ENCODE results near the gene CASZ1.

Gene CASZ1

DNA sequence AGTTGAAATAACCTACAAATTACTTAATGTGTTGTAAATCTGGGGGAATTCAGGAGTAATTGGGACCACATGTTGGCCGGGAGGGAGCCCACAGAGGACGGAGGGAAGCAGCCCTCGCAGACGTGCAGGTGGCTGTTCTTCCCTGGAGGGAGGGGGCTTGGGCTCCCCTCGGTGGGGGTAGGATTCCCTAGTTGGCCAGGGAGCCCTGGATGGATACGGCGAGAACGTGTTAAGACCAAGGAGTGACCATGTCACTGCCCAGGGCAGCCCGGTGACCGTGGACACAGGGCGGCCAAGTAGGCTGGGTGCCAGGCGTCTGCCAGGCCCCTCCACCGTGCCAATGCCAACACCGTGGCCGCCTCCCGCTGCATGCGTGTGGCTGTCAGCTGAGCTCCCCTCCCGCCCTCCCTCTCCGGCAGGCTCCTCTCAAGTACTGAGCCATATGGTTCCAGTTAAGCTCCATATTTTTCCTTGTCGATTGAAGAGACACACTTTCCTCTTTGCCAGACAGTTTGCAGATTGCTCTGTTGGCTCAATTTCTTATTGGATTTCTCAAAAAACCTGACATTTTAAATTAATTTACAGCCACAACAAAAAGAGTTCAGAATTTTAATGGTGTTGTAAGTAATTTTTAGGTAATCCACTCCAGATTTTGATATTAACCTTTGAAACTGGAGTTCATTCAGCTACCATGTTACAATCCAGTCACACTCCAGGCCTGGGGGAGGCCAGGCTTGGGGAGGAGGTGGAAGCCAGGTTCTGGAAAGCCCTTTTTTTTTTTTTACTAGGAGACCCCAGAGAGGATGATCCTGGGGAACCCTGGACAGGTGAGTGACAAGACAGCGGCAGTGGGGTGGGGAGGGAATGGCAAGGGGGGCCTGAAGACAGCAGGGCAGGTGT lies 71.2 kb downstream of the CASZ1 start:
- no peak for DNase-seq

- DNase-seq, result no peak
Measured at GRCh38 chr1:10724511-10724910, 71.9 kb downstream of the CASZ1 start.

- no peak for DNase-seq
Measured at GRCh38 chr1:10724052-10724494, 72.4 kb downstream of the CASZ1 start.

DNA sequence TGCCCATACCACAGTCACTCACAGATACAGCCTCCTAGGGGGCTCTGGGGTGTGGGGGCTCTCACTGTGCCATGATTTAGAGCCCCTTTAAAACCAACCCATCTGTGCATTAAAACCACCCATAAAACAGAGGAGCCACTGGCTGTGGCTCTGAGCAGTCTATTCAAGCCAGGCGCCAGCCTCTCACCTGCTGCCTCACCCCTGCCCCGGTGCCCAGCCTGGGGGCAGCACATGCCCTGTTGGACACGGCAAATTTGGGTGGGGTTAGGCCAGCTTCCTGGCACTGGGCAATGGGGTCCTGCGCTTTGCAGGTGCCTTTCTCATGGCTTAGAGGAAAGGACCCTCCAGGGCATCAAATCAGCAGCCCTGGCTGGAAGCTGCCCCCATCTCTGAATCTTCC lies 73.1 kb downstream of the CASZ1 start:
- DNase-seq, result no peak

DNA sequence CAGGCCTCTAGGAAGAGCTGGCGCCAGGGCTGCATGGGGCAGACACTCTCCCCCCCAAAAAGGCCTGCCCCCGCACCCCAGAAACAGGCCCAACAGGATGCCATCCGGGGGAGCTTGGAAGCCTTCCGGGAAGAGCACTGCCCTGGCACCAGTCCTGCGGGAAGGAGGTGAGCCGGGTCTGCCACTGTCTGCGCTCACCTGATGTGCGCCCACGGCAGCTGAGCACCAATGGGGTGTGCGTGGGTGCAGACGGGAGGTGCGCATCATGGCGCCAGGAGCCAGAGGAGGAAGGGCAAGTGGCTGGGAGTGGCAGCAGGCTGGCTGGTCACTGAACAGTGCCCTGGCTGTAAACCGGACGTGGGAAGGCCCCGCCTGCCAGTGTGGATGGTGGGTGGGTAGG lies 73.6 kb downstream of the CASZ1 start:
- DNase-seq, result no peak

GRCh38 chr1:10721381-10722321 lies 74.8 kb downstream of the CASZ1 start:
- no peak for DNase-seq

DNA sequence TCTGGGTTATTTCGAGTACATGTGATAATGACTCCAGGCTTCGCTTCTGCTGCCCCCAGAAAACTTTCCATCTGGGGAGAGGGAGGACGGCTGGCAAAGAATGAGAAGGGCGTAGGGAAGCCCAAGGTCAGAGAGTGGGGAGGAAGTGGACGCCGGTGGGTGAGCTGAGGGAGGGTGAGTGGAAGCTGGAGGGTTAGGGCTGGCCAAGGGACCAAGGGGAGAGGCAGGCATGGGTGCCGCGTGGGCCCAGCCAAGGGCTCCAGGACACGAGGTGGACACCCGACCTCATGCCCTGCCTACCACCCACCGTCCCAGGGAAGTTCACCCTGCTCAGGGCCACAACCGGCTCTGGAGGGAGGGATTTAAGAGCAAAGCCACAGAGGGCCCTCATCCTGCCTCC lies 75.8 kb downstream of the CASZ1 start:
- no peak for DNase-seq

DNA sequence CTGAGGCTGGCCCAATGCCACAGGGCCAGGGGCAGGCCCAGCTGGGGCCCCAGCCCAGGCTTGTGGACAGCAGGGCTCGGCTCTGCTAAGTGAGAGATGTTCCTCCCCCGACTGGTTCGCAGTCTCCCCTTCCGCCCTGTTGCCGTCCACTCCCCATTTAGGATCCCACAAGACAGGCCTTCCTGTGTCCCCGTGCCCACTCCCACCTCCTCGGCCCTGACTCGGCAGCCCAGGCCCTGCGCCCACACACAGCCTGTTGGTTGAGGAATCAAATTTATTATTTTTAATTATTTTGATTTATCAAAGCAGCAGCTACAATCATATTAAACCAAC lies 78.4 kb downstream of the CASZ1 start:
- no peak for DNase-seq

- DNase-seq, result peak; percentile 92
Measured at GRCh38 chr1:10717296-10718082, 79.0 kb downstream of the CASZ1 start.

DNA sequence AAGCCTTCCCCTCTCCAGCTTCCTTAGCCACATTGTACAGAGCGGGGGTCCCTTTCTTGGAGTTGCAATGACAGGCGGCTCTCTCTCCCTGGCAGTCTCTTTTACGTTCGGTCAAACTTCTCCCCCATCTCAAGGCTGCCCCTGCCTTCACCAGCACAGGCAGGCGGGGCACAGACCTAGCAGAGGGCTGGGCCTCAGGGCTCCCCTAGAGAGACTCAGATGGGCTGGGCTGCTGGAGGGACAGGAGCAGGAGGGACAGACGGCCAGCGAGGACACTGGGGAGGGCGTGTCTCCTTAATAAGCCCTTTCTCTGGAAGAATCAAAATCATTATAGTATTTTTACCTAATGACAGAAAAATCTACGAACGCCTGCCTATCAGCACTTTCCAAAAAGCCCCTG lies 79.6 kb downstream of the CASZ1 start:
- peak; percentile 6 for DNase-seq

DNA sequence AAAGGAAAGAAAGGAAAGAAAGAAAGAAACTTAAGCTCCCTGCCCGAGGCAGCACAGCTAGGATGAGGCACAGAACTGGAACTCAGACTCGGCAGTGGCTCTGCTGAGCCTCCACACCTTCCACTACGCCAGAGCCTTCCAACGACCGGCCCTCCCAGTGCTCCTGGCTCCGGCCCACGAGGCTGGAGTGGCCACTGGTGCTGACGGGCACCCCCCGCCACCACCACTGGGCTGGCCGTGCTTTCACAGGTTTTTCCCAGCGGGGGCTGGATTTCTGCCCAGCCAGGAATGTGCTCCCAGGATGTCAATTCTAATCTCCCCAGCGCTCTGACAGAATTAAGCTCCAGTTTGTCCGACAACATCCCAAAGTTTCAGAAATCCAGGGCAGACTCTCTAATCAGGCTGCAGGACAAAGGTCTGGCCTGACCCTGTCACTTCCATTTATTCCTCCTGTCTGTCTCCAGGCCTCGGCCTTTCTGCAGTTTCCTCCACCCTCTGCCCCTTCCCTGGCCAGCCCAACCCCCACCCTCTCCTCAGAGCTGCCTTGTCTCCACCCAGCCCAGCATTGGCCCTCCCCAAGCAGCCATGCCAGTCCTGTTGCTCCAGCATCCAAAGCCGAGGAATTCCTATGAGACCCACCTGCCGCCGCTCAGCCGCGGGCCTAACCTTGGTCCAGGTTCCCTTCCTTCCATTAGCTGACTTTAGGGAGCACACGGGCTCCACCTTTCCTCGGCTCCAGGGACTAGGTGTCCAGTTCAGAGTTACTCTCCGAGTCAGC lies 81.9 kb downstream of the CASZ1 start:
- no peak for DNase-seq

DNA sequence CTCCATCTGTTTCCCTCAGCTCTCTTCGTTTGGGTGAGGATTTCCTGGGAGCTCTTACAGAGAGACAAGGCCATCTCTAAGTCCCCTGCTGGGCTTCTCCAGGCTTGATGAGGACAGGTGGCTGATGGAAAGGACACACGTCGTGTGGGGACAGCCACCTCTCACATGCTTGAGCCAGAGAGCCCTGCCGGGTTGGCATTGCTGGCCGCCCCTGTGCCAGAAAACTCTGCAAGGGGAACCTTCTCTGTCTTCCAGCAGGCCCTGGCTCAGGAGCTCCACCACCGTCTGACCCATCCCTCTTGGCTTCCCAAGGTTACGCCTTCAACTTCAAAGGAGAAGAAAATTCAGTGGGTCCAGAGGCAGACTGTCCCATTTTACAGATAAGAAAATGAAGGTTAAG lies 82.8 kb downstream of the CASZ1 start:
- no peak for DNase-seq

GRCh38 chr1:10712568-10713362 lies 83.7 kb downstream of the CASZ1 start:
- no peak for DNase-seq

DNA sequence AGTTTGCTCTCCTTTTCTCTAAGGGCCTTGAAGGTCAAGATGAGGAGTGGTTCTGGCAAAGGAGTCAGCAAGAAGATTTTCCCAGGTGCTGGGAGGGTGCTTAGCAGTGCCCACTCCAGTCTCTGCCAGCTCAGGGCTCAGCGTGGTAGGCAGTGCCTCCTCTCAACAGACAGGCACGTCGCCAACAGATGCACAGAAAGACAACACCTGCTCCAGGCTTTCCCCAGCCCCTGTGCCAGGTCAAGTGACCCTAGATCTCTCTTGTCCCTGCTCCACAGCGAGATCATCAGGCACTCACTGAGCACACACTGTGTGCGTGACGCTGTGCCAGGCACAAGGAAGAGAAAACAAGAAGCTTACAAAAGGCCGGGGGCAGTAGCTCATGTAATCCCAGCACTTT lies 86.0 kb downstream of the CASZ1 start:
- DNase-seq, result no peak

- no peak for DNase-seq
Measured at GRCh38 chr1:10709646-10710045, 86.8 kb downstream of the CASZ1 start.

DNA sequence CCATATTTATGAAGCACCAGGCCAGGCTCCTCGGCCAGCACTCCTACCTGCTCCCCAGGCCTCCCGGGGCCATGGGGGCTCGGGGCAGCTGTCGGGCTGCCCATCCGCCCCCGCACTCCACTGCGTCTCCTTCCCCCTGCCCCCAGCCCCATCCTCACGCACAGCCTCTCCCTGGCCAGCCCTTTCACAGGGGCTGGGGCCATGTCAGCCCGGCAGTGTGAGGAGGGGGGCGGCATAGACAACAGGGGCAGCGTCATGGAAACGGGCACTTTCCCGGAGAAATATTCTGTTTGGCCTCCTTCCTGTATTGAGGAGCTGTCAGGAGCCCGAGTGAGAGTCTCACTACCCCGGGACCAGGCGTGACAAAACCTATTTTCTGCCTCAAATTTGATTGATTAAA lies 87.3 kb downstream of the CASZ1 start:
- DNase-seq, result no peak

DNA sequence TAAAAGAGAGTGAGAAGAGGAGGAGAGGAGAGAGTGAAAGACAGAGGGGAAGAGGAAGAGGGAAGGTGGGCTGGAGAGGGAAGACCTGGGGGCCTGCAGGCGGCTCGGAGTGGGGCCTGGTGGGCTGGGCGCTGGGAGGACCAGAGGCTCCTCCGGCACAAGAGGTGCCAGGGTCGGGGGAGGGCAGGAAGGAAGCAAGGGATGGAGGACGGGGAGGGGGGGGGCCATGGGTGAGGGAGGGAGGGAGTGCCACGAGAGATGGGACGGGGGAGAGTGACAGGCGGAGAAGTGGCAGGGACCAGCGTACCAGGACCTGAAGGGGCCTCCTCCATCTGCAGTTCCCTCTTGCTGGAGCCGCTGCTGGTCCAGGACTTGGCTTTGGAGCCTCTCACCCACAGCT lies 87.7 kb downstream of the CASZ1 start:
- no peak for DNase-seq

DNA sequence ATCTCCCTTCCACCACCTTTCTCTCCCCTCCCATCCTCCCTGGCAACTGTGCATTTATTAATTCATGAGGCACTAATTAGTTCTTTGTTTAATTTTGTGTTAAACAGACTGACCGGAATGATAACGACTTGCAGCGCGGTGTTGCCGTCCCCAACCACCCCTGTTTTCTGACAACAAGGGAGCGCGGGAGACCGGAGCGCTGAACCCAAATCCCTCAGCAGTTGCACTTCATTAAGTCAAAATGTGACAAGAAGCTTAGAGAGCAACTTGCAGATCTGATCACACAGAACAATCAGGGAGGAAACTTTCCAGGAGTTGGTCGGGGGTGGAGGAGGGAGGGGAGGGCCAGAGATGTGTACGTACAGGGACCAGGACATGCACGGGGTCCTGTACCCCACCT lies 89.2 kb downstream of the CASZ1 start:
- DNase-seq, result no peak

DNA sequence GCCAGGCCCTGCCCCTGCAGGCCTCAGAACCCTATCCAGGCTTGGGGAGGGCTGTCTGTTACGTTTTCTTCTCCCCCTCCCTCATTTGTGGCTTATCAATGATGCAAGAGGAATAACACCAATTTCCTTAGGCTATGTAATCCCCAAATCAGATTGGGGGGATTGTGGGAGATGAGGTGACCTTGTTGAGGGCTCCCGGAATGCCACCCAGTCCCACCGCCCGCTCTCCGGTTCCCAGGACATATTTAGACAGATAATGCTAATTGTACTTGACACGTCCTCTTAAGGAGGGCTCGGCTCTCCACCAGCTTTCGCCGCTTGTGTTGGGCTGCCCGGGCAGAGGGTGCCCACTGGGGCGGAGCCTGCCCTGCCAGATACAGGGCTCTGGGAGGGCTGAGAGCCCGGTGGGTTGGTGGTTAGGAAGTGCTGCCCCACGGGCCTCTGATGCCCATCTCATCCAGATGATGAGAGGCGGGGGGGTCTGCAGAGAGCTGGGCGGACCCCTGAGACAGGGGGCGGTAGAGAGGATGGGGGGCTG lies 90.0 kb downstream of the CASZ1 start:
- no peak for DNase-seq

DNA sequence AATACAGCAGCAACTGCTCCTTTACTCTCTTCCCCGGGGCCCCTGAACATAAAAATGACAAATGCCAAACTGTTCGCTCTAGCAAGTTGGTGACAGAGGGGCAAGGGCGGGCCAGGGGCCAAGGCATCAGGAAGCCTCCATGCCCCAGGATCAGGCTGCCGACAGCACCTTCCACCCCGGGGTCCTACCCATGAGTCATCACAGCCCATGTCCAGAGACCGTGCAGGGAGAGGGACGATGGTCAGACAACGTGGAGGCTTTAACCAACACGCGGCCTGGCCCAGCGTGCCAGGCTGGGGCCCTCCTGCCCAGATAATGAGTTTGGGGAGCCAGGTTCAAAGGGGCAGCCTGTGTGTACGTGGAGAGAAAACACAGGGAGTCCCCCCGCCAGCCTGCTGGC lies 90.5 kb downstream of the CASZ1 start:
- DNase-seq, result no peak

- DNase-seq, result no peak
Measured at GRCh38 chr1:10704368-10704882, 92.0 kb downstream of the CASZ1 start.

Data from hematopoietic multipotent progenitor cell treated with erythropoietin and hydrocortisone succinate and interleukin-3 and kit ligand, for 8 days (in vitro differentiated cells).